Measurements from ENCODE around the gene DCAF15. TPM values are rescaled to one million over a fixed set of nuclear protein-coding genes. Genes with fewer than 3 reads are reported as not detected.
"Not testable (repeated sequence)": the region's sequence is repeated elsewhere in the genome, so short reads cannot be mapped to it uniquely, and the experiment has no call there.

The DCAF15 gene
- total RNA-seq, 2 experiments from 2014 or later: 67.7 to 70.6 TPM

DNA sequence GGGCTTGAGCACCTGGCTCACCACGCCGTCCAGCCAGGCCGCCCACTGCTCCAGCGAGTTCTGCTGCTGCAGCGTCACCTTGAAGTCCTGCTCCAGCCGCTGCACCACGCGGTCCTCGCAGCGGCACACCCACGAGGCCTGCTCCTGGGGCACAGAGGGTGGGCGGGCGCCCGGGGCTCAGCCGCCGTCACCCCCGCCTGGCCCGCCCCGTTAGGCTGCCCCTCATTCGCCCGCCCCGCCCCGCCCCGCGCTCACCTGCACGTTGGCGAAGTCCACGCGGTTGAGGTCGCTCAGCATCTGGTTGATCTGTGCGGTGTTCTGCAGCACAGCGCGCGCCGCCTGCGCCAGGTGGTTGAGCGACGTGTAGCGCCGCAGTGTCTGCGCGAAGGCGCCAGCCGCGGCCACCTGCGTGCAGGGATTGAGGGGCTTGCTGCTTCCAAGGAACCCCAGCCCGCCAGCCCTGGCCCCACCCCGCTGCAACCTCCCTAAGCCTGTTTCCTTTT, 11.3 kb downstream of the DCAF15 start:
- H3K9me3 Mint-ChIP-seq: no peaks in the 10 kb centered on the region
- DNase-seq: no peak
- CTCF ChIA-PET: no interaction called here
- peaks cover 9% of the 10 kb centered on the region for H3K36me3 Mint-ChIP-seq (ENCODE audit: low read depth)
- no peaks in the 10 kb centered on the region for H3K27me3 Mint-ChIP-seq (ENCODE audit: low read depth)
- no peak overlapping the region for H3K4me3 Mint-ChIP-seq
- no peaks in the 10 kb centered on the region for H3K4me1 Mint-ChIP-seq (ENCODE audit: low read depth)
- intact Hi-C loops (cut with micrococcal nuclease): no loop called here
- no peak overlapping the region for H3K27ac Mint-ChIP-seq

DNA sequence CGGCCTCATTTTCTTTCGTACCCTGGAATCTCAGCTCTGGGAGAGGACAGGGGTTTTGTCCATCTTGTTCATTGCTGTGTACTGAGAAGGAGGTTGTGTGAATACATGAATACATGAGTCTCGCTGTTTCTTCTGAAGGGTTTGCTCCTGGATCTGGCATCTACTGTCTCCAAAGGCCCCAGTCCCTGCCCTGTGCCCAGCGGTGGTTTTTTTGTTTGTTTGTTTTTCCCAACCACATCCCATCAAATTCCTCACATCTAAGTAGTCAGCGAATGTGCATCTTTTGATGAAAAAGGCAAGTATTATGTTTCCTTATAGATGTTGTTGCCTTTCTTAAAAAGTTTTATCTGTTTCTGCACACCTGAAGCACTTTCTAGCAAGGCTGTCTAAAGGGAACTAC, 12.5 kb downstream of the DCAF15 start:
- H3K4me1 Mint-ChIP-seq (ENCODE audit: low read depth): no peaks in the 10 kb centered on the region

DNA sequence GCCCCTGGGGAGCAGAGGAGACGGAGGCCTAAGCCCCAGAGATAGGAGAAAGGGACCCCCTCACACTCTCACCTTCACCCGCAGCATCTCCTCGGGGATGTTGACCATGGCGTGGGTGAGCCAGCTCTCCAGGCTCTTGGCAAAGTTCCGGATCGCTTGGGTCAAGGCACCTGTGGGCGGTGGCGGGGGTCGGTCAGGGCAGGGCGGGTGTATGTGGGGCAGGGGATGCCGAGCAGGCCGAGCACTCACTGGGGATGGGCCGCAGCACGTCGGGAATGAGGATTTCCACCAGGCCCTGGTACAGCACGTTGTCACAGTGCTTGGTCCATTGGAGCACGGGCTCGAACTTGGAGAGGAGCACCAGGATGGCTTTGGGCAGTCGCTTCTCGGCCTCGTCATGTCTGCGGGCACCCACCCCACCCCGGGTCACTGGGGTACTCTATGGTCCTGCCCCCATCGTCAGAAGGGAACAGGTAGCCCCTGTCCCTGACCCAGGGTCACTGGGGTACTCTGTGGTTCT, 13.1 kb downstream of the DCAF15 start:
- CTCF ChIA-PET: no interaction called here
- Mint-ChIP-seq H3K9me3 (no peaks in the 10 kb centered on the region), H3K27ac (no peak overlapping the region), H3K27me3 (ENCODE audit: low read depth) (no peaks in the 10 kb centered on the region), H3K36me3 (ENCODE audit: low read depth) (peaks cover 15% of the 10 kb centered on the region), H3K4me3 (no peak overlapping the region), H3K4me1 (ENCODE audit: low read depth) (no peaks in the 10 kb centered on the region)
- no peak for DNase-seq
- intact Hi-C loops (cut with micrococcal nuclease): no loop called here

More for the DNA sequence above, 12.5 kb downstream of the DCAF15 start:
- intact Hi-C loops (cut with micrococcal nuclease): no loop called here
- peaks cover 15% of the 10 kb centered on the region for H3K36me3 Mint-ChIP-seq (ENCODE audit: low read depth)
- CTCF ChIA-PET: no interaction called here
- H3K27ac Mint-ChIP-seq: no peak overlapping the region
- no peak overlapping the region for H3K4me3 Mint-ChIP-seq
- DNase-seq: no peak
- H3K9me3 Mint-ChIP-seq: no peaks in the 10 kb centered on the region
- H3K27me3 Mint-ChIP-seq (ENCODE audit: low read depth): no peaks in the 10 kb centered on the region

DNA sequence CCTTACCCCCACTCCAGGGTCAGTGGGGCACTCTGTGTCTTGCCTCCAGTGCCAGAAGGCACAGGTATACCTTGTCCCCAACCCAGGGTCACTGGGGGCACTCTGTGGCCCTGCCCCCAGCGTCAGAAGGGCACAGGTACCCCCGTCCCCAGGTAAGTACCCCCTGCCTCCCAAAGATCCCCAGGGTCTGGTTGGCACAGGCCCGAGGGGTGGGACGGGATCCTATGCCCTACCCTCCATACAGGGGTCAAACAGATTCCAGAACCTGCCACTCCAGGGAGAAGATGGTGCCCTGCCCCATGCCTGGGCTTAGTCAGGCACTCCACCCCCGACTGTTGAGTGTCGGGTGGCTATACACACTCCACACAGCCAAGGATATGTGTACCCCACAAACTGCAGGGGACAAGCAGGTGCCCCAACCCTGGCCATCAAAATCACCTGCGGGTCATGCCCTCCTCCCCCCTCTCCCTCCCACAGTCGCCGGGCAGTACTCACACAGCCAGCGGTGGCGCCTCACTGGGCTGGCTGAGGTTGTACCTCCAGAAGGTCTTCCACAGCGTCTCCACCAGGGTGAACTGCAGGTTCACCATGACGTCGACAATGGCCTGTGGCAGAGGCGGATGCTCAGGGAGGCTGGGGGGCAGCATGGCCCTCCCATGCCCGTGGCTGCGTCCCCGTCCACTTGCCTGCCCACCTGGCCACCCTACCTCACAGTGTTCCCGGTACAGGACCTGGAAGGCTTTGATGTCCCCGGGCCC, 13.8 kb downstream of the DCAF15 start:
- CTCF ChIA-PET: no interaction called here

DNA sequence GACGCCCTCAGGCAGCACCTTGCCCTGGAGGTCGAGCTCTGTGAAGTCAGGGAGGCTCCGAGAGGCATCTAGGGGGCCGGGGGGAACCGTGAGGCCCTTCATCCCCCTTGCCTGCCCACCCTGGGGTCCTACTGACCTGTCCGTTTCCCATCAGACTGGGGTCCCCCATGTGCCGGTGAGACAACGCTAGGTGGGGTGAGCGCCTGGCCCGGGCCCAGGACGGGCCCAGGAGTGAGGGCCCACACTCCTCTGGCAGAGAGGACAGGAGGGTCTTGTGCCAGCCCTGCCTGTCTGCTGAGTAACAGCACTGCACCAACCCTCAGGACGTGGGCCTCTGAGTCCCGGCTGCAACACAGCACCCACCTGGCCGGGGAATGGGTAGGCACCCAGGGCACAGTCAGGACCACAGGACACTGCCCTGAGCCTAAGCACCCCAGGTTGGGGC, 14.4 kb downstream of the DCAF15 start:
- CTCF ChIA-PET: interaction anchor here (0.6 kb wide), 1 partner anchor 88 kb away, joined by 5 read pairs; no protein-coding TSS in a partner anchor
- no peak for DNase-seq
- H3K9me3 Mint-ChIP-seq: no peaks in the 10 kb centered on the region

More for the DNA sequence above, 13.8 kb downstream of the DCAF15 start:
- H3K36me3 Mint-ChIP-seq (ENCODE audit: low read depth): peaks cover 12% of the 10 kb centered on the region
- no peaks in the 10 kb centered on the region for H3K27me3 Mint-ChIP-seq (ENCODE audit: low read depth)
- H3K9me3 Mint-ChIP-seq: no peaks in the 10 kb centered on the region
- no peaks in the 10 kb centered on the region for H3K4me1 Mint-ChIP-seq (ENCODE audit: low read depth)
- DNase-seq: no peak
- intact Hi-C loops (cut with micrococcal nuclease): no loop called here
- no peak overlapping the region for H3K27ac Mint-ChIP-seq
- H3K4me3 Mint-ChIP-seq: no peak overlapping the region

DNA sequence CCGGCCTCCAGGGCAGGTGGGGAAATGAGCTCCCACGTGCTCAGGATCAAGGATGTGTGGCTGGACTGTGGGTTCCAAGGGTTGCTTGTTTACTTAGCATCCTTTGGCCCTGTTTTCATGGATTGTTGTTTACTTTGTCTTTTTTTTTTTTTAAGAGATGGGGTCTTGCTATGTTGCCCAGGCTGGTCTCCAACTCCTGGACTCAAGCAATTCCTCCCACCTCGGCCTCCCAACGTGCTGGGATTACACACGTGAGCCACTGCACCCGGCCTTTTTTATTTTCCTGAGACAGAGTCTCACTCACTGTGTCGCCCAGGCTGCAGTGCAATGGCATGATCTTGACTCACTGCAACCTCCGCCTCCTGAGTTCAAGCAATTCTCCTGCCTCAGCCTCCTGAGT, 14.9 kb downstream of the DCAF15 start:
- H3K27ac Mint-ChIP-seq; DNase-seq; H3K9me3 Mint-ChIP-seq; H3K36me3 Mint-ChIP-seq (ENCODE audit: low read depth); H3K4me3 Mint-ChIP-seq; intact Hi-C loops (cut with micrococcal nuclease); H3K27me3 Mint-ChIP-seq (ENCODE audit: low read depth); H3K4me1 Mint-ChIP-seq (ENCODE audit: low read depth): not testable (repeated sequence)
- CTCF ChIA-PET: interaction anchor here (0.6 kb wide), 1 partner anchor 88 kb away, joined by 5 read pairs; no protein-coding TSS in a partner anchor

More for the DNA sequence above, 14.4 kb downstream of the DCAF15 start:
- Mint-ChIP-seq H3K27ac (no peak overlapping the region), H3K36me3 (ENCODE audit: low read depth) (peaks cover 7% of the 10 kb centered on the region), H3K4me3 (no peak overlapping the region), H3K4me1 (ENCODE audit: low read depth) (no peaks in the 10 kb centered on the region), H3K27me3 (ENCODE audit: low read depth) (no peaks in the 10 kb centered on the region)
- intact Hi-C loops (cut with micrococcal nuclease): no loop called here

DNA sequence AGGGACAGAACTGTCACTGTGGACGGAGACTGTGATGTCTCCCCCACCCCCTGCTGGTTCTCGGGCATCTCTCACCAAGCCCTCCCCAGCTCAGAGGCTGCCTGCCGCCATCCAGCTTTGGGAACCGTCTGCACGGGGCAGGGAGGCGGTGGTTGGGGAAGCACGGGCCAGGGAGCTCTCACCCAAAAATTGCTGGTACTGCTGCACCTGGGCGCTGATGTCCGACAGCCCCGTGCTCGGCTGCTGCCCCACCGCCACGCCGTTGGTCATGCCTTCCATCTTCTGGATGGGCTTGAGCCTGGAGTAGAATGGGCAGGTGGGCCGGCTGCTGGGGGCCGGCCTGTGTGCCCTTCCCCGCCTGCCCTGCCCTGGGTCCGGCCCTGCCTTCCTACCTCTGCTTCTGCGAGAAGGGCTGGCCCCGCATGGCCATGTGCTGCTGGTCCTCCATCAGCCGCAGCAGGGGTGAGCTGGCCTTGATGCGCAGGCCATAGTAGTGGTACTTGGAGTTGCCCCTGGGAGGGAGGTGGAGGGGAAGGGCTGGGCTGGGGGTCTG, 16.1 kb downstream of the DCAF15 start:
- CTCF ChIA-PET: interaction anchor here (1.0 kb wide), 1 partner anchor 83 kb away, joined by 3 read pairs; no protein-coding TSS in a partner anchor
- peaks cover 9% of the 10 kb centered on the region for H3K36me3 Mint-ChIP-seq (ENCODE audit: low read depth)

DNA sequence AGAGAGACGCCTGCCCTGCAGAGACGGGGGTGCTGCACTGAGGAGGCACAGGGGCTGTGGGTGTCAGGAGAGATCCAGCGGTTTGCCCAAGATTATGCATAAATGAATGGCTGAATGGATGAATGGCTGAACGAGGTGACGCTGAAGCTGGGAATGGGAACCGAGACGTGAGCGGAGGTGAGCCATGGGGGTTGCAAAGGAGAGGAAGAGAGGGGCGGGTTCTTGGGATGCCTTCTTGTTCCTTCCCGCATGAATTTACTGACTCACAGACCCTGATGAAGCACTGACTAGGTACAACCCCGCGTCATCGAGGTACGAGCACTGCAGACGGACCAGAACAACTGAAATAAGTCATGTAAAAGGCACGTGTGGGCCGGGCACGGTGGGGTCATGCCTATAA, 16.7 kb downstream of the DCAF15 start:
- no peak overlapping the region for H3K27ac Mint-ChIP-seq
- H3K9me3 Mint-ChIP-seq: no peaks in the 10 kb centered on the region
- H3K4me1 Mint-ChIP-seq (ENCODE audit: low read depth): peaks cover 2% of the 10 kb centered on the region
- no peak for DNase-seq
- H3K27me3 Mint-ChIP-seq (ENCODE audit: low read depth): no peaks in the 10 kb centered on the region
- peaks cover 10% of the 10 kb centered on the region for H3K36me3 Mint-ChIP-seq (ENCODE audit: low read depth)
- H3K4me3 Mint-ChIP-seq: no peak overlapping the region
- intact Hi-C loops (cut with micrococcal nuclease): no loop called here
- CTCF ChIA-PET: interaction anchor here (1.0 kb wide), 1 partner anchor 83 kb away, joined by 3 read pairs; no protein-coding TSS in a partner anchor

More for the DNA sequence above, 16.1 kb downstream of the DCAF15 start:
- no peaks in the 10 kb centered on the region for H3K9me3 Mint-ChIP-seq
- no peak for DNase-seq
- no peak overlapping the region for H3K4me3 Mint-ChIP-seq
- intact Hi-C loops (cut with micrococcal nuclease): no loop called here
- H3K27ac Mint-ChIP-seq: no peak overlapping the region
- no peaks in the 10 kb centered on the region for H3K27me3 Mint-ChIP-seq (ENCODE audit: low read depth)
- H3K4me1 Mint-ChIP-seq (ENCODE audit: low read depth): no peaks in the 10 kb centered on the region

DNA sequence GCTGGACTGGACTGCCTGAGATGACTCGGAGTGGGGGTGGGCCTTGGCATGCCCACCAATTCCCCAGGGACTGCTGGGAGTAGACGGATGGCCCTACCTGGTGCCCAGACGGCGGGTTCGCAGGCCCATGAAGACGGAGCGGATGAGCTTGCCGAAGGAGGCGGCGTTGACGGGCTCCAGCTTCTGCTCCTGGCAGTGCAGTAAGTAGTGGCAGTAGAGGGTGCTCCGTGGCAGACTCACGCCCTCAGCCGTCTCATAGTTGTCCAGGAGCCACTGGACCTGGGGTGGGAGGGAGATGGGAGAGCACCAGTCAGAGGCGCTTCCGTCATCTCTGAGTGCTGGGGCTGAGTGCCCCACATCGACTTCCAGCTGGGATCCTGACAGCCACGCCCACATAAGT, 17.6 kb downstream of the DCAF15 start:
- intact Hi-C loops (cut with micrococcal nuclease): no loop called here
- Mint-ChIP-seq H3K4me3 (no peak overlapping the region), H3K36me3 (ENCODE audit: low read depth) (peaks cover 14% of the 10 kb centered on the region), H3K27me3 (ENCODE audit: low read depth) (no peaks in the 10 kb centered on the region), H3K4me1 (ENCODE audit: low read depth) (peaks cover 8% of the 10 kb centered on the region), H3K27ac (no peak overlapping the region), H3K9me3 (no peaks in the 10 kb centered on the region)
- CTCF ChIA-PET: interaction anchor here (0.6 to 0.7 kb wide), 2 partner anchors 73 to 108 kb away, joined by 3 to 6 read pairs; no protein-coding TSS in a partner anchor
- DNase-seq: no peak

DNA sequence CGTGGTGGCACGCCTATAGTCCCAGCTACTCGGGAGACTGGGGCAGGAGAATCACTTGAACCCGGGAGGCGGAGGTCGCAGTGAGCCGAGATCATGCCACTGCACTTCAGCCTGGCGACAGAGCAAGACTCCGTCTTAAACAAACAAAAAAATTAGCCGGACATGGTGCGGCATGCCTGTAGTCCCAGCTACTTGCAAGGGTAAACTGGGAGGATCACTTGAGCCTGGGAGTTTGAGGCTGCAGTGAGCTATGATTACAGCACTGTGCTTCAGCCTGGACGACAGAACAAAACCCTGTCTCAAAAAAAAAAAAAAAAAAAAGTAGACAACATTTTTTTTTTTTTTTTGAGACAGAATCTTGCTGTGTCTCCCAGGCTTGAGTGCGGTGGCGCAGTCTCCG, 19.6 kb downstream of the DCAF15 start:
- intact Hi-C loops (cut with micrococcal nuclease); H3K27ac Mint-ChIP-seq; H3K27me3 Mint-ChIP-seq (ENCODE audit: low read depth); H3K4me3 Mint-ChIP-seq; H3K9me3 Mint-ChIP-seq; H3K4me1 Mint-ChIP-seq (ENCODE audit: low read depth); DNase-seq: not testable (repeated sequence)
- CTCF ChIA-PET: interaction anchor here (0.6 to 1.0 kb wide), 2 partner anchors 13 to 288 kb away, joined by 4 to 5 read pairs; no protein-coding TSS in a partner anchor
- H3K36me3 Mint-ChIP-seq (ENCODE audit: low read depth): peaks cover 16% of the 10 kb centered on the region

DNA sequence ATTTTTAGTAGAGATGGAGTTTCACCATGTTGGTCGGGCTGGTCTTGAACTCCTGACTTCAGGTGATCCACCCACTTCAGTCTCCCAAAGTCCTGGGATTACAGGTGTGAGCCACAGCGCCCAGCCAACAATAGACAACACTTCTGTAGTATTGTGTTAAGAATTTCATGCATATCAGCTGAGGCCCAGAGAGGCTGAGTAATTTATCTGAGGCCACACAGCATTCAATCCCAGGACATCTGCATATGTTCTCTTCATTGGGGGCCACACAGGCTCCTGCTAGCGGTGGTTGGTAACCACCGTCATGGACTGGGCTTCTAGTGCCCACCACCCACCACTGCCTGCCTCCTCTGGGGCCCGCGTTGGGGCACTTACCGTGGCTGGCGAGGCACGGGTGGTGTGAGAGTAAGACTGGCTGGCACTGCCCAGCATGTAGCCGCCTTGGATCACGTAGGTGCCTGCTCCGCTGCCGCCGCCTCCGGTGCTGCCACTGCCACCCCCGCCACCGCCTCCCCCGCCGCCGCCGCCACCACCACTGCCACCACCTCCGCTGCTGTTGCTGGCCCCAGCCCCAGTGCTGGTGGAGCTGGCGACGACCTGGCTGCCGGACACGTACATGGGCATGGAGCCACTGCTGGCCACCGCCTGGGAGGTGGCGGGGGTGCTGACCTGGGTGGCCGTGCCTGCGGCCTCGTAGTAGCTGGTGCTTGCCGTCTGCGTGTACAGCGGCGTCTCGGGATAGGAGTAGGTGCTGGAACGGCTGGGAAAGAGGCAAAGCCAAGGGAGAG, 20.3 kb downstream of the DCAF15 start:
- Mint-ChIP-seq H3K9me3 (no peaks in the 10 kb centered on the region), H3K27ac (no peak overlapping the region), H3K36me3 (ENCODE audit: low read depth) (peaks cover 15% of the 10 kb centered on the region), H3K4me3 (no peak overlapping the region), H3K4me1 (ENCODE audit: low read depth) (peaks cover 8% of the 10 kb centered on the region), H3K27me3 (ENCODE audit: low read depth) (no peaks in the 10 kb centered on the region)
- no peak for DNase-seq
- intact Hi-C loops (cut with micrococcal nuclease): no loop called here
- CTCF ChIA-PET: interaction anchor here (0.6 kb wide), 1 partner anchor 289 kb away, joined by 4 read pairs; no protein-coding TSS in a partner anchor

DNA sequence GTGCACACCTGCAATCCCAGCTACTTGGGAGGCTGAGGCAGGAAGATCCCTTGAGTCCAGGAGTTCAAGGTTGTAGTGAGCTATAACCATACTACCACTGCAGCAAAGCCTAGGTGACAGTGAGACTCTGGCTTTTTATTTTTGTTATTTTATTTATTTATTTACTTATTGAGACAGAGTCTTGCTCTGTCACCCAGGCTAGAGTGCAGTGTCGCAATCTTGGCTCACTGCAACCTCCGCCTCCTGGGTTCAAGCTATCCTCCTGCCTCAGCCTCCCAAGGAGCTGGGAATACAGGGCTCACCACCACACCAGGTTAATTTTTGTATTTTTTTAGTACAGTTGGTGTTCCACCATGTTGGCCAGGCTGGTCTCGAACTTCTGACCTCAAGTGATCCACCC, 21.2 kb downstream of the DCAF15 start:
- H3K27ac Mint-ChIP-seq; intact Hi-C loops (cut with micrococcal nuclease); H3K4me3 Mint-ChIP-seq; H3K9me3 Mint-ChIP-seq; DNase-seq; H3K27me3 Mint-ChIP-seq (ENCODE audit: low read depth): not testable (repeated sequence)
- Mint-ChIP-seq H3K4me1 (ENCODE audit: low read depth) (peaks cover 10% of the 10 kb centered on the region), H3K36me3 (ENCODE audit: low read depth) (peaks cover 15% of the 10 kb centered on the region)
- CTCF ChIA-PET: interaction anchor here (0.6 kb wide), 1 partner anchor 49 kb away, joined by 3 read pairs; no protein-coding TSS in a partner anchor
